Inflammatory macrophage treated with lipopolysaccharide for 4 hours (primary cell): ENCODE results near the gene USF3.

Experiments
- DNase-seq: peaks from one replicate; pipeline ENCODE4 v3.0.0-alpha.2; 2020

The USF3 gene

GRCh38 chr3:113602256-113602655 lies 94.2 kb downstream of the USF3 start:
- DNase-seq: no peak

GRCh38 chr3:113601240-113601639 lies 95.2 kb downstream of the USF3 start:
- no peak for DNase-seq

DNA sequence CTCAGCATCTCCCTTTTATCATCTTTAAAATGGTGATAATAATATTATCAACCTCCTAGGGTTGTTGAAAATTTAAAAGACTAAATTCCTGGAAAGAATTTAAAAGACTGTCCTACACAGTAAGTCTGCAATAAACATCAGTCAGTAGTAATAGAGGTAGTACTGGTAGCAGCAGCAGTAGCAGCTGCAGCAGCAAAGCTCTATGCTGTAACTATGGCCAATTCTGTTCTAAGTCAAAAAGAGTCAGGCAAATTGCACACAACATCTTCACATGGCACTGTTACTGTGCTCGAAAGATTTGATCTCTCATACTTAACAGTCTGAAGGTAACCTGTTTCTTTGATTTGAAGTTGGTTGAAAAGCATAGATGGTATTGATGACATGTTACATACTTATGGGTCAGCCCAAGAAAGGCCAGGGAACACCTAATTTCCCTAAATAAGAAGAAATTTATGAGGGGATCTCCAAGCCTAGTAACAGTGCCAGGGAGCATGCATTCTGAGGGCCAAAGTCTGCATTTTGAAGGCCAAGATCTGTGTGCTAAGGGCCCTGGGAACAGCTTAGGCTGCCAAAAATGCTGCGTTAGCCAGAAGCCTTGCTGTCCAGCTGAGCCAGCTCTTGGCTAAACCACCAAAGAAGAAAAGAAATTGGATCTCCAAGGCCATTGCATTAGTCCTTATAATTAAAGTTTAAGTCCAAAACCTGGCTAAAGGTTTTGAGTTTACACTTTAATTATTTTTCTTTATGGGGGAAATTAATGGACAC lies 95.8 kb downstream of the USF3 start:
- no peak for DNase-seq
